Mesodermal cell (in vitro differentiated cells): Measurements from ENCODE around the gene ARFGAP2.
"Not testable (repeated sequence)": the region's sequence is repeated elsewhere in the genome, so short reads cannot be mapped to it uniquely, and the experiment has no call there.

Source experiments
- H3K27ac ChIP-seq: 2 replicates; pipeline ENCODE4 v1.7.0; 2013; ENCODE audit warnings: mild to moderate bottlenecking, low read depth, low read length, moderate library complexity; ENCODE audit not compliant: severe bottlenecking
- H3K36me3 ChIP-seq: 2 replicates; pipeline ENCODE4 v1.7.1; 2013; ENCODE audit warnings: mild to moderate bottlenecking, low read length, moderate library complexity; ENCODE audit not compliant: control insufficient read depth, insufficient read depth
- H3K4me1 ChIP-seq: one replicate; pipeline ENCODE4 v1.7.1; 2013; ENCODE audit warnings: mild to moderate bottlenecking, low read length; ENCODE audit not compliant: insufficient read depth, control insufficient read depth, poor library complexity, severe bottlenecking
- H3K4me3 ChIP-seq: 2 replicates; pipeline ENCODE4 v1.7.0; 2013; ENCODE audit warnings: low read length, control low read depth, mild to moderate bottlenecking; ENCODE audit not compliant: insufficient read depth, poor library complexity, severe bottlenecking; ENCODE audit errors: extremely low read depth
- H3K9me3 ChIP-seq: 2 replicates; pipeline ENCODE4 v1.7.1; 2013; ENCODE audit warnings: mild to moderate bottlenecking, low read length, moderate library complexity; ENCODE audit not compliant: control insufficient read depth
- WGBS, 2 experiments: methylation state at CpG; one replicate each; pipeline ENCODE4 v1.1.5; 2013; ENCODE audit warnings: missing lambda C conversion rate in 2 of 2; ENCODE audit not compliant: insufficient coverage in 2 of 2; 5-methylcytosine and 5-hydroxymethylcytosine counted together

The ARFGAP2 gene

DNA sequence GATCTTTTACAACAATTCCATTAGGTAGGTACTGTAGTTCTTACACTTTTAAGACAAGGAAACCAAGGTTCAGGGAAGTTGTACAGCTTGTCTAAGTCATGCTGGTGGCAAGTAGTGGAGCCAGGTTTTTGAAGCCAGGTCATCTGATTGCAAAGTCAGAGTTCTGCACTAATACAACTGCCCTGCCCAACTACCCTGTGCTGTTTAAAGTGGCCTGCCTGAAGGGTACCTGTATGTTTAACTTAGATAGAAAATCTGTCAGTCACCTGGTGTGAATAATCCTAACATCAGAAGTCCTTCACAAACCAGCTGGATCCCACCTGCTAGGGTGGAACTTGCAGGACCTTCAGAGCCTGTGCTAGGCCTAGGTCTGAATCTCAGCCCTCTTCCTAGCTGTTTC lies 44.2 kb downstream of the ARFGAP2 start:
- Histone ChIP-seq H3K4me1 (no peaks in the 10 kb centered on the region), H3K9me3 (no peaks in the 10 kb centered on the region), H3K27ac (no peak overlapping the region), H3K36me3 (peaks cover 2% of the 10 kb centered on the region), H3K4me3 (no peak overlapping the region)

DNA sequence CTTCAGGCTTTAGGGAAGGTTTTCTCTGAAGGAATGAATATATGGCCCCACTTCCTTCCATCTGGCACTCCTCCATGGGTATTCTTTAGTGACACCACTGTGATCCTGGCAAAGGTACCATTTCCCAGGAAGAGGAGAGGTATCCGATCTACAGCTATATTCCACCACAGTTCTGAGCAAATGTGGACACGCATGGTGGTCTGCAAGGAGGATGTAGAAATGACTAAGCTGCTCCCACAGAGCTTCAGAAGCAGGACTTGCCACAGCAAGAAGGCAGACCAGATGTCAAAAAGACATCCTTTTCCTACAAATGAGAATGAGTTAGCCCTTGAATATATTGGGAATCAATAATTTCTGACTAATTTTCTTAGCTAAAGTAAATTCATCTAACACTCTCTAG lies 45.5 kb downstream of the ARFGAP2 start:
- Histone ChIP-seq H3K9me3 (no peaks in the 10 kb centered on the region), H3K36me3 (no peaks in the 10 kb centered on the region), H3K27ac (no peak overlapping the region), H3K4me3 (no peak overlapping the region), H3K4me1 (no peaks in the 10 kb centered on the region)
- WGBS, 2 experiments: 100% methylated on average over 1 of the region's 2 CpGs; no CpG with 5 or more reads in 1 of the 2 experiments

- Histone ChIP-seq H3K36me3 (no peaks in the 10 kb centered on the region), H3K4me1 (no peaks in the 10 kb centered on the region), H3K27ac (no peak overlapping the region), H3K4me3 (no peak overlapping the region), H3K9me3 (no peaks in the 10 kb centered on the region)
- 86% methylated on average over 1 of the region's 3 CpGs; no CpG with 5 or more reads in 1 of the 2 experiments for WGBS, 2 experiments
Observed at GRCh38 chr11:47130543-47130942, 46.1 kb downstream of the ARFGAP2 start.

GRCh38 chr11:47127213-47127612 lies 49.5 kb downstream of the ARFGAP2 start:
- Histone ChIP-seq H3K27ac (no peak overlapping the region), H3K4me1 (no peaks in the 10 kb centered on the region), H3K36me3 (no peaks in the 10 kb centered on the region), H3K9me3 (no peaks in the 10 kb centered on the region), H3K4me3 (no peak overlapping the region)
- WGBS, 2 experiments: 81 to 100% methylated on average over 1 to 2 of the region's 2 CpGs

GRCh38 chr11:47125083-47125482 lies 51.6 kb downstream of the ARFGAP2 start:
- WGBS, 2 experiments: 91 to 95% methylated on average over 4 of the region's 7 CpGs

DNA sequence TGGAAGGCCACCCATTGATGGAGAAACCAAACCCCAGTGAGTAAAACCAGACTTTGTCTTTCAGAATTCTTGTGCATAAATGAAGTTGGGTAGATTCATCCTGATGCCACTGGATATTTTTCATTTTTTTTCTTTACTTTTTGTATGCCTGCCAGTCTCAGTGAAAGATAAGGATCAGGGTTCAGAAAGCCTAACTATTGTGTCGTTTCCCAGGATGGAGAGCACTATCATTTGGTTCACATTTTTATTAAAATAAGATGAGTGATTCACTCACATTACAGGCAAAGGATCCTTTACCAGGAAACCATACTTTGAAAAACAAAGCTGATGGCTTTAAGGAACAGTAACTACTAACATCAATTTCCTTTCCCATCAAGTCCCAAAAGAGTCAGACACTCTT lies 52.0 kb downstream of the ARFGAP2 start:
- 100% methylated on average over 1 of the region's 1 CpG; no CpG with 5 or more reads in 1 of the 2 experiments for WGBS, 2 experiments
- H3K36me3 ChIP-seq: no peaks in the 10 kb centered on the region
- no peaks in the 10 kb centered on the region for H3K9me3 ChIP-seq
- H3K27ac ChIP-seq: no peak overlapping the region
- H3K4me1 ChIP-seq: no peaks in the 10 kb centered on the region
- H3K4me3 ChIP-seq: no peak overlapping the region

More at GRCh38 chr11:47125083-47125482, 51.6 kb downstream of the ARFGAP2 start:
- H3K4me3 ChIP-seq: no peak overlapping the region
- no peak overlapping the region for H3K27ac ChIP-seq
- H3K4me1 ChIP-seq: no peaks in the 10 kb centered on the region
- H3K9me3 ChIP-seq: no peaks in the 10 kb centered on the region
- H3K36me3 ChIP-seq: no peaks in the 10 kb centered on the region

DNA sequence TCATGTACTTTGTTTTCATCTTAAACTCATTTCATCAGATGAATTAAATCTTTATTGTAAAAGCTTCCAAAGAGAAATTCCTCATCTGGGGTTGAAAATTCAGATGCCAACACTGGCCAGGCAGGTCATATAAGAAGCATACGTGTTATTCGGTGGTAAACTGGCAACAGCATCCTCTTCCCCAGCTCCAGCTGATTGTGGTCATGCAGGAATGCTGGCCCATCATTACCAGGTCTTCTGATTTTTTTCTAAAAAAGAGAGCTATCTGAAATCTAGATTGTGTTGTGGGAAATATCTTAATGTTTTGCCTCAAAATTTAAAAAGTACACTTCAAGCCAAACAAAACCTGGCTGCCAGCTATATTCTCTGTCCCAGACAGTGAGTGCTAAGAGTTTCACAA lies 53.6 kb downstream of the ARFGAP2 start:
- 83 to 100% methylated on average over 2 of the region's 2 CpGs for WGBS, 2 experiments
- Histone ChIP-seq H3K9me3 (no peaks in the 10 kb centered on the region), H3K4me3 (no peak overlapping the region), H3K36me3 (no peaks in the 10 kb centered on the region), H3K27ac (no peak overlapping the region), H3K4me1 (no peaks in the 10 kb centered on the region)

DNA sequence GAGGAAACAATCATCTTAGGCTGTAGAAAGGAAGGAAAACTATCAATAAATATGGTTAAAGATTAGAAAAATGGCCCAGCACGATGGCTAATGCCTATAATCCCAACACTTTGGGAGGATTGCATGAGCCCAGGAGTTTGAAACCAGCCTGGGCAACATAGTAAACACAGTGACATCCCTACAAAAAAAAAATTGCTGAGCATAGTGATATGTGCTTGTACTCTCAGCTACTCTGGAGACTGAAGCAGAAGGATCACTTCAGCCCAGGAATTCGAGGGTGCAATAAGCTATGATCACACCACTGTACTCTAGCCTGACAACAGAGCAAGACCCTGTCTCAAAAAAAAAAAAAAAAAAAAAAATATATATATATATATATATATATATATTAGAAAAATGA lies 54.9 kb downstream of the ARFGAP2 start:
- Histone ChIP-seq H3K36me3 (no peaks in the 10 kb centered on the region), H3K9me3 (no peaks in the 10 kb centered on the region), H3K27ac (no peak overlapping the region), H3K4me3 (no peak overlapping the region), H3K4me1 (no peaks in the 10 kb centered on the region)
- 60% methylated on average over 1 of the region's 2 CpGs; no CpG with 5 or more reads in 1 of the 2 experiments for WGBS, 2 experiments

DNA sequence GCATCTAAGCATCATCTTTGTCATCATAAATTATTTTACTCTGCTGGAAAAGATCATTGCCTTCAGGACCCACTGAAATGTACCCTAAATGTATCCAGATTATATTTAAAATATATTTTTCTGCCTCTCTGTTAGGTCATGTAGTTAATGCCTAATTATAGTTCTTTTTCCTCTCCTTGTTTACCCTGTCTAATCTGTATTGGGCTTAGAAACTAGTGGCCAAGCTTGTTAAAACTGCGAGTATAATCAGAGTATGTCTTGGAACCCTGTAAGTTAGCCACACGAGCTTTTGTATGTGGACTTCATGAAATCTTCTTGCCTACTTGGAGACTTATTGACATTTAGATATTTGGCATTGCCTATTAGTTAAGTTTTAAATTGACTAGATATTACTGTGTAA lies 55.6 kb downstream of the ARFGAP2 start:
- H3K27ac ChIP-seq: no peak overlapping the region
- H3K36me3 ChIP-seq: no peaks in the 10 kb centered on the region
- H3K9me3 ChIP-seq: no peaks in the 10 kb centered on the region
- 95% methylated on average over 2 of the region's 2 CpGs; no CpG with 5 or more reads in 1 of the 2 experiments for WGBS, 2 experiments
- no peaks in the 10 kb centered on the region for H3K4me1 ChIP-seq
- H3K4me3 ChIP-seq: no peak overlapping the region

DNA sequence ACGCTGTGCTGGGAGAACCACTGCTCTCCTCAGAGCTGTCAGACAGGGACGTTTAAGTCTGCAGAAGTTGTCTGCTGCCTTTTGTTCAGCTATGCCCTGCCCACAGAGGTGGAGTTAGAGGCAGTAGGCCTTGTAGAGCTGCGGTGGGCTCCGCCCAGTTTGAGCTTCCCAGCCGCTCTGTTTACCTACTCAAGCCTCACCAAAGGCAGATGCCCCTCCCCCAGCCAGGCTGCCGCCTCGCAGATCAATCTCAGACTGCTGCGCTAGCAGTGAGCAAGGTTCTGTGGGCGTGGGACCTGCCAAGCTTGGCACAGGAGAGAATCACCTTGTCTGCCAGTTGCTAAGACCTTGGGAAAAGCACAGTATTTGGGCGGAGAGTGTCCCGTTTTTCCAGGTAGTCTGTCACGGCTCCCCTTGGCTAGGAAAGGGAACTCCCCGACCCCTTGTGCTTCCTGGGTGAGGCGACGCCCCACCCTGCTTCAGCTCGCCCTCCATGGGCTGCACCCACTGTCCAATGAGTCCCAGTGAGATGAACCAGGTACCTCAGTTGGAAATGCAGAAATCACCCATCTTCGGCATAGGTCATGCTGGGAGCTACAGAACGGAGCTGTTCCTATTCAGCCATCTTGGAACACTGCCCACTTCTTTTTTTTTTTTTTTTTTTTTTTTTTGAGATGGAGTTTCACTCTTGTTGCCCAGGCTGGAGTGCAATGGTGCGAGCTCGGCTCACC lies 57.6 kb downstream of the ARFGAP2 start:
- H3K4me3 ChIP-seq, H3K36me3 ChIP-seq, H3K9me3 ChIP-seq, H3K27ac ChIP-seq, H3K4me1 ChIP-seq: not testable (repeated sequence)
- 91 to 92% methylated on average over 11 to 14 of the region's 20 CpGs for WGBS, 2 experiments
